22Rv1 (cell line): ENCODE data around the gene NUAK2.

Experiments used
- H3K27ac ChIP-seq: fragments of 450-650 bp; 2 replicates; pipeline ENCODE4 v1.5.1; 2017
- CTCF ChIP-seq: fragments of 450-650 bp; IDR thresholded peaks from 2 replicates; pipeline ENCODE4 v1.5.1; 2017; ENCODE audit warnings: mild to moderate bottlenecking
- ZFX ChIP-seq: fragments of 450-650 bp; IDR thresholded peaks from 2 replicates; pipeline ENCODE4 v1.6.1; 2017; ENCODE audit warnings: antibody characterized with exemption, borderline replicate concordance

Gene NUAK2

DNA sequence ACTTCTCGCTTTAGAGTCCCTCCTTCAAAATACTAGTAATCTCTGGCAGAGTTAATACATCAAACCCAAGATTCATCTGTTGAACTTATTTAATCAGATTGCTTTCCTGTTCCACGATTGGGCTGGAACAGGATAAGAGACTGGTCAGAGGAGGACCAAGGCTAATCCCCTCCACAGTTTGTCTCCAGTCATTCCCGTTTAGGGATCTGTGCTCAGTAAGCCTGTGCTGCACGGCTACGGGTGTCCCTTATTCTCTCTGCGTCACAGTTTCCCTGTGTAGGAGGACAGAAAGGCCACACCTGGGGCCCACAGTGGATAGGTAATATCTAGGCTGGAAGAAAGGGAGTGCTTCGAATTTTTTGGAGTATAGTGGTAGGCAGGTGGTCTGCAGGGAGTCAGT lies 16.5 kb upstream of the NUAK2 start:
- H3K27ac ChIP-seq = no peak overlapping the region

GRCh38 chr1:205337481-205337880 lies 15.9 kb upstream of the NUAK2 start:
- TF ChIP-seq ZFX (no peak), CTCF (no peak)
- H3K27ac ChIP-seq = no peak overlapping the region

More for the DNA sequence above, 16.5 kb upstream of the NUAK2 start:
- no peak for TF ChIP-seq ZFX
- no peak for TF ChIP-seq CTCF

- TF ChIP-seq ZFX (no peak), CTCF (peak; percentile 100)
- no peak overlapping the region for H3K27ac ChIP-seq
Observed at GRCh38 chr1:205335692-205336091, 14.1 kb upstream of the NUAK2 start.

DNA sequence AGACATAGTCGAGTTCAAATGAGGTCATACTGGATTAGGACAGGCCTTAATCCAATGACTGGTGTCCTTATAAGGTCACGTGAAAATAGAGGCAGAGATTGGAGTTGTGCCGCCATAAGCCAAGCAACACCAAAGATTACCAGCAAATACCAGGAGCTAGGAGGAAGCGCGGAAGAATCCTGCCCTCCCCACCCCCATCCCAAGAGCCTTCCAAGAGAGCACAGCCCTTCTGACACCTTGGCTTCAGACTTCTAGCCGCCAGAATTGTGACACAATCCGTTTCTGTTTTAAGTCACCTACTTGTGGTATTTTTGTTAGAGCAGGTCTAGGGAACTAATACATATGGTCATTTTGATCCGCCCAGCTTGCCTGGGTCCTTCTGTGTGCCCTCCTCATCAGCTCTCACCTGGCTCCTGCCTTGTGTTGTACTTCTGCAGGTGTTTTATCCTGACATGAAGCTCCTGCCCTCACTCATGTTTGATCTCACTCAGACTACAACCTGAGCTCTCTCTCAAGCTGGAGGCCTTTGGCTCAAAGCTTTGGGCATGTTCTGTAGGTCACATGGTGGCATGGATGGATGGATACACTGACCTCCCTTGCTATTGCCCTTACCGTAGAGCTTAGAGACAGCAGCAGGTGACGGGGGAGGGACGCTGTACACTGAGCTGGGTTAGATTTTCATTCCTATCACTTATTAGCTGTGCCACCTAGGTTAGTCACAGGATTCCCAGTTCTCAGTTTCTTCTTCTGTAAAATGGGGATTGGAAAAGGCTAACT lies 10.7 kb upstream of the NUAK2 start:
- no peak overlapping the region for H3K27ac ChIP-seq
- TF ChIP-seq ZFX = no peak
- no peak for TF ChIP-seq CTCF

GRCh38 chr1:205330150-205330549 lies 8.6 kb upstream of the NUAK2 start:
- TF ChIP-seq ZFX = no peak
- TF ChIP-seq CTCF = no peak
- no peak overlapping the region for H3K27ac ChIP-seq

GRCh38 chr1:205329719-205330118 lies 8.2 kb upstream of the NUAK2 start:
- TF ChIP-seq CTCF = no peak
- TF ChIP-seq ZFX = no peak
- H3K27ac ChIP-seq = no peak overlapping the region

DNA sequence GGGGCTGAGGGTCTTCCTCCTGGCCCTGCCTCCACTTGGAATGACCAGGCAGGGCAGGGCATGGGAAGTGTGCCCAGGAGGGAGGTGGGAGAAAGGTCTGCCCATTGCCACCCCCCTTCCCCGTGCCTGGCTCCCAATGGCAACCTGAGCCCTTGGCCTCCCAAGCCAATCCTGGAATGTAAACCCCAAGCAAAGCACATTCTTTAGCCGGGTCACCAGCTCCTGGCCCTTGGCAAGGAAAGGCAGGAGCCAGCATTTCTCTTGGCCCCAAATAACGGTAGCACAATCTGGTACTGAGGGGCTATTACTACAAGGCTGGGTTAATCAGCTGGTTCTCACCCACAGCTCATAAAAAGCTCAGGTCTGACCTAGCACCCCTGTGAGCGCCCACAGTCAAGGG lies 6.9 kb upstream of the NUAK2 start:
- TF ChIP-seq CTCF = no peak
- TF ChIP-seq ZFX = no peak
- no peak overlapping the region for H3K27ac ChIP-seq
